GM12878 (cell line): ENCODE data around the gene ZNF165. TPM values are rescaled to one million over a fixed set of nuclear protein-coding genes. Genes with fewer than 3 reads are reported as not detected.

Experiments used
- ASH2L ChIP-seq: fragments of 300-600, 200-600 bp; sonication (generic); IDR thresholded peaks from 2 replicates; pipeline ENCODE4 v1.6.1; 2017; ENCODE audit warnings: low read depth, mild to moderate bottlenecking, borderline replicate concordance
- BHLHE40 ChIP-seq, 2 experiments: fragments of 450-650 bp in 1 of 2; IDR thresholded peaks; 2 replicates each; pipeline ENCODE4 v1.6.1; 2011 to 2017; ENCODE audit warnings: low read depth in 2 of 2, borderline replicate concordance in 1 of 2, improper control_type of control experiment in 1 of 2, low read length in 1 of 2, mild to moderate bottlenecking in 1 of 2
- CHD2 ChIP-seq: IDR thresholded peaks from 2 replicates; pipeline ENCODE4 v1.6.1; 2011; ENCODE audit warnings: low read depth, low read length, improper control_type of control experiment, borderline replicate concordance
- DPF2 ChIP-seq: fragments of 450-650 bp; IDR thresholded peaks from 2 replicates; pipeline ENCODE4 v1.6.1; 2017; ENCODE audit warnings: mild to moderate bottlenecking
- EED ChIP-seq: sonication (generic); IDR thresholded peaks from 2 replicates; pipeline ENCODE4 v1.6.1; 2016; ENCODE audit warnings: antibody characterized with exemption, low read depth
- ESRRA ChIP-seq: IDR thresholded peaks from 2 replicates; pipeline ENCODE4 v1.6.1; 2012; ENCODE audit warnings: mild to moderate bottlenecking, low read length, improper control_type of control experiment
- HCFC1 ChIP-seq: fragments of 150-350 bp; IDR thresholded peaks from 2 replicates; pipeline ENCODE4 v1.6.1; 2014; ENCODE audit warnings: low read length
- HDAC2 ChIP-seq: fragments of 200-600 bp; sonication (generic); IDR thresholded peaks from 2 replicates; pipeline ENCODE4 v1.6.1; 2017
- JUNB ChIP-seq: IDR thresholded peaks from 2 replicates; pipeline ENCODE4 v1.6.1; 2016; ENCODE audit warnings: antibody characterized with exemption, mild to moderate bottlenecking
- MEF2B ChIP-seq: fragments of 450-650 bp; IDR thresholded peaks from 2 replicates; pipeline ENCODE4 v1.6.1; 2018; ENCODE audit warnings: mild to moderate bottlenecking, moderate library complexity; ENCODE audit not compliant: partially characterized antibody, poor library complexity, severe bottlenecking
- MYB ChIP-seq: fragments of 150-350 bp; IDR thresholded peaks from 2 replicates; pipeline ENCODE4 v1.6.1; 2014; ENCODE audit warnings: mild to moderate bottlenecking, low read depth, low read length, borderline replicate concordance
- MYC ChIP-seq: IDR thresholded peaks from 2 replicates; pipeline ENCODE4 v1.6.1; 2011; ENCODE audit warnings: mild to moderate bottlenecking, low read length, moderate library complexity, inconsistent platforms; ENCODE audit not compliant: insufficient read depth, insufficient replicate concordance, insufficient read length, severe bottlenecking
- NFYA ChIP-seq: IDR thresholded peaks from 2 replicates; pipeline ENCODE4 v1.6.1; 2011; ENCODE audit warnings: low read depth, mild to moderate bottlenecking, low read length, improper control_type of control experiment, borderline replicate concordance
- NR2F1 ChIP-seq: fragments of 450-650 bp; conservative IDR thresholded peaks from 2 replicates; pipeline ENCODE4 v1.6.1; 2017; ENCODE audit warnings: mild to moderate bottlenecking
- RBBP5 ChIP-seq: fragments of 200-600 bp; sonication (generic); conservative IDR thresholded peaks from 2 replicates; pipeline ENCODE4 v1.6.1; 2016
- SIX5 ChIP-seq: IDR thresholded peaks from 2 replicates; pipeline ENCODE4 v1.6.1; 2011; ENCODE audit warnings: mild to moderate bottlenecking, low read depth, low read length, moderate library complexity; ENCODE audit not compliant: severe bottlenecking
- SRF ChIP-seq, 2 experiments: IDR thresholded peaks; 2 replicates each; pipeline ENCODE4 v1.6.1; 2011; ENCODE audit warnings: low read depth in 2 of 2, low read length in 2 of 2, mild to moderate bottlenecking in 1 of 2, moderate library complexity in 1 of 2
- STAT1 ChIP-seq: fragments of 450-650 bp; conservative IDR thresholded peaks from 2 replicates; pipeline ENCODE4 v1.6.1; 2014; ENCODE audit warnings: antibody characterized with exemption, mild to moderate bottlenecking
- TBL1XR1 ChIP-seq: IDR thresholded peaks from 2 replicates; pipeline ENCODE4 v1.6.1; 2012; ENCODE audit warnings: low read depth, low read length, improper control_type of control experiment
- ZSCAN29 ChIP-seq: fragments of 450-650 bp; IDR thresholded peaks from 2 replicates; pipeline ENCODE4 v1.6.1; 2017; ENCODE audit warnings: mild to moderate bottlenecking, moderate library complexity
- polyA plus RNA-seq, 11 experiments: library from polyadenylated mRNA; depleted of rRNA in 4 of 11; unstranded in 6 of 11; stranded (reverse) in 5 of 11; fragments of >200 nt; fragmentation: Nextera tagmentation in 4 of 11; fragmentation: Illumina TruSeq in 1 of 11; extraction: Ambion mirVana in 4 of 11; extraction: Trizol in 1 of 11; gene quantifications; 1 replicate in 1 of 11; 2 replicates in 10 of 11; pipeline versions ENCODE4 v1.2.1 to v1.2.3, GENCODE V29; 2011 to 2016; ENCODE audit warnings: inconsistent platforms in 2 of 11, missing spikeins in 2 of 11, low read depth in 1 of 11
- total RNA-seq, 4 experiments: library from RNA; depleted of rRNA in 3 of 4; stranded (reverse); fragments of >200 nt in 3 of 4; fragmentation: Illumina TruSeq in 1 of 4; extraction: Trizol in 1 of 4; gene quantifications; 2 replicates each; pipeline versions ENCODE4 v1.2.1 to v1.2.3, GENCODE V29; 2013 to 2021
- TF ChIP-seq, protein P1 (sequence below): fragments of 450-650 bp; IDR thresholded peaks from 2 replicates; pipeline ENCODE4 v1.6.1; 2017; ENCODE audit warnings: antibody characterized with exemption, mild to moderate bottlenecking, moderate library complexity
- TF ChIP-seq, protein P2 (sequence below): fragments of 450-650 bp; IDR thresholded peaks from 2 replicates; pipeline ENCODE4 v1.6.1; 2017; ENCODE audit warnings: mild to moderate bottlenecking, moderate library complexity
- TF ChIP-seq, protein P3 (sequence below): fragments of 450-650 bp; IDR thresholded peaks from 2 replicates; pipeline ENCODE4 v1.6.1; 2018; ENCODE audit warnings: borderline replicate concordance, mild to moderate bottlenecking; ENCODE audit not compliant: partially characterized antibody

The ZNF165 gene
- total and polyA plus RNA-seq, 10 of the 15 experiments (the other 5 are each of a cell fraction or from before 2014, with no cell fraction given): 1.1 to 5.0 (median 2.9) TPM

DNA sequence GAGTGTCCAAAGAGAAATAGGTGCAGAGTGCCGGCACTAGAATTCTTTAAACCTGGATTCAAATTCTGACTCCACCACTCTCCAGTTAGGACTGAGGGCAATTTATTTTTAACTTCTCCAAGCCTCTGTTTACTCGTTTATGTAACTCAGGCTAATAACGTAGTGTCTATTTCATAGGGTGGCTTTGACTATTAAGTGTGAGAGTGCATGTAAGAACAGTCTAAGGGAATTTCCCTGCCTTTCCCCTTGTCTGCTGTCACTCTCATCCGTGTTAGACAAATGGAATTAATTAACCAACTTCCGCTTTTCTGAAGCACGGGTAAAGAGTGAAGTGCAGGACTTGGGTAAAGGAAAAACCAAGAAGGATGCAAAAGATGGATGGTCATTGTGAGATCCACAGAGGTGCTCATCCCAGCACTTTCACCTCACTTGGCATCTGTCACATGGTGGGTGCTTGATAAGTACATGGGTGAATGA, 57.2 kb downstream of the ZNF165 start (continued):
- TF ChIP-seq, protein P1, sequence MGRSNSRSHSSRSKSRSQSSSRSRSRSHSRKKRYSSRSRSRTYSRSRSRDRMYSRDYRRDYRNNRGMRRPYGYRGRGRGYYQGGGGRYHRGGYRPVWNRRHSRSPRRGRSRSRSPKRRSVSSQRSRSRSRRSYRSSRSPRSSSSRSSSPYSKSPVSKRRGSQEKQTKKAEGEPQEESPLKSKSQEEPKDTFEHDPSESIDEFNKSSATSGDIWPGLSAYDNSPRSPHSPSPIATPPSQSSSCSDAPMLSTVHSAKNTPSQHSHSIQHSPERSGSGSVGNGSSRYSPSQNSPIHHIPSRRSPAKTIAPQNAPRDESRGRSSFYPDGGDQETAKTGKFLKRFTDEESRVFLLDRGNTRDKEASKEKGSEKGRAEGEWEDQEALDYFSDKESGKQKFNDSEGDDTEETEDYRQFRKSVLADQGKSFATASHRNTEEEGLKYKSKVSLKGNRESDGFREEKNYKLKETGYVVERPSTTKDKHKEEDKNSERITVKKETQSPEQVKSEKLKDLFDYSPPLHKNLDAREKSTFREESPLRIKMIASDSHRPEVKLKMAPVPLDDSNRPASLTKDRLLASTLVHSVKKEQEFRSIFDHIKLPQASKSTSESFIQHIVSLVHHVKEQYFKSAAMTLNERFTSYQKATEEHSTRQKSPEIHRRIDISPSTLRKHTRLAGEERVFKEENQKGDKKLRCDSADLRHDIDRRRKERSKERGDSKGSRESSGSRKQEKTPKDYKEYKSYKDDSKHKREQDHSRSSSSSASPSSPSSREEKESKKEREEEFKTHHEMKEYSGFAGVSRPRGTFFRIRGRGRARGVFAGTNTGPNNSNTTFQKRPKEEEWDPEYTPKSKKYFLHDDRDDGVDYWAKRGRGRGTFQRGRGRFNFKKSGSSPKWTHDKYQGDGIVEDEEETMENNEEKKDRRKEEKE: no peak
- TF ChIP-seq EED: peak; percentile 37; the same call in 1 of the 2 replicates
- TF ChIP-seq JUNB: no peak
- TF ChIP-seq HDAC2: no peak
- TF ChIP-seq ESRRA: no peak
- peak in 1 of 2 experiments; percentile 62; a peak in 1 of 4 replicates for TF ChIP-seq BHLHE40 (IDR thresholded peaks at IDR 0.05; ENCODE audit: borderline replicate concordance in 1 of 2, low read depth in 2 of 2, low read length in 1 of 2)
- TF ChIP-seq MYC: no peak
- no peak for TF ChIP-seq RBBP5
- no peak; the same call in 1 of the 2 replicates for TF ChIP-seq TBL1XR1
- no peak for TF ChIP-seq STAT1
- peak; percentile 64 for TF ChIP-seq DPF2
- no peak for TF ChIP-seq SIX5
- no peak for TF ChIP-seq HCFC1
- TF ChIP-seq ASH2L: no peak
- TF ChIP-seq, protein P2, sequence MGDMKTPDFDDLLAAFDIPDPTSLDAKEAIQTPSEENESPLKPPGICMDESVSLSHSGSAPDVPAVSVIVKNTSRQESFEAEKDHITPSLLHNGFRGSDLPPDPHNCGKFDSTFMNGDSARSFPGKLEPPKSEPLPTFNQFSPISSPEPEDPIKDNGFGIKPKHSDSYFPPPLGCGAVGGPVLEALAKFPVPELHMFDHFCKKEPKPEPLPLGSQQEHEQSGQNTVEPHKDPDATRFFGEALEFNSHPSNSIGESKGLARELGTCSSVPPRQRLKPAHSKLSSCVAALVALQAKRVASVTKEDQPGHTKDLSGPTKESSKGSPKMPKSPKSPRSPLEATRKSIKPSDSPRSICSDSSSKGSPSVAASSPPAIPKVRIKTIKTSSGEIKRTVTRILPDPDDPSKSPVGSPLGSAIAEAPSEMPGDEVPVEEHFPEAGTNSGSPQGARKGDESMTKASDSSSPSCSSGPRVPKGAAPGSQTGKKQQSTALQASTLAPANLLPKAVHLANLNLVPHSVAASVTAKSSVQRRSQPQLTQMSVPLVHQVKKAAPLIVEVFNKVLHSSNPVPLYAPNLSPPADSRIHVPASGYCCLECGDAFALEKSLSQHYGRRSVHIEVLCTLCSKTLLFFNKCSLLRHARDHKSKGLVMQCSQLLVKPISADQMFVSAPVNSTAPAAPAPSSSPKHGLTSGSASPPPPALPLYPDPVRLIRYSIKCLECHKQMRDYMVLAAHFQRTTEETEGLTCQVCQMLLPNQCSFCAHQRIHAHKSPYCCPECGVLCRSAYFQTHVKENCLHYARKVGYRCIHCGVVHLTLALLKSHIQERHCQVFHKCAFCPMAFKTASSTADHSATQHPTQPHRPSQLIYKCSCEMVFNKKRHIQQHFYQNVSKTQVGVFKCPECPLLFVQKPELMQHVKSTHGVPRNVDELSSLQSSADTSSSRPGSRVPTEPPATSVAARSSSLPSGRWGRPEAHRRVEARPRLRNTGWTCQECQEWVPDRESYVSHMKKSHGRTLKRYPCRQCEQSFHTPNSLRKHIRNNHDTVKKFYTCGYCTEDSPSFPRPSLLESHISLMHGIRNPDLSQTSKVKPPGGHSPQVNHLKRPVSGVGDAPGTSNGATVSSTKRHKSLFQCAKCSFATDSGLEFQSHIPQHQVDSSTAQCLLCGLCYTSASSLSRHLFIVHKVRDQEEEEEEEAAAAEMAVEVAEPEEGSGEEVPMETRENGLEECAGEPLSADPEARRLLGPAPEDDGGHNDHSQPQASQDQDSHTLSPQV: no peak
- no peak for TF ChIP-seq MYB
- no peak for TF ChIP-seq CHD2
- no peak for TF ChIP-seq SRF (IDR thresholded peaks at IDR 0.05; ENCODE audit: low read depth in 2 of 2, low read length in 2 of 2)
- TF ChIP-seq NFYA: no peak
- no peak for TF ChIP-seq ZSCAN29
- TF ChIP-seq, protein P3, sequence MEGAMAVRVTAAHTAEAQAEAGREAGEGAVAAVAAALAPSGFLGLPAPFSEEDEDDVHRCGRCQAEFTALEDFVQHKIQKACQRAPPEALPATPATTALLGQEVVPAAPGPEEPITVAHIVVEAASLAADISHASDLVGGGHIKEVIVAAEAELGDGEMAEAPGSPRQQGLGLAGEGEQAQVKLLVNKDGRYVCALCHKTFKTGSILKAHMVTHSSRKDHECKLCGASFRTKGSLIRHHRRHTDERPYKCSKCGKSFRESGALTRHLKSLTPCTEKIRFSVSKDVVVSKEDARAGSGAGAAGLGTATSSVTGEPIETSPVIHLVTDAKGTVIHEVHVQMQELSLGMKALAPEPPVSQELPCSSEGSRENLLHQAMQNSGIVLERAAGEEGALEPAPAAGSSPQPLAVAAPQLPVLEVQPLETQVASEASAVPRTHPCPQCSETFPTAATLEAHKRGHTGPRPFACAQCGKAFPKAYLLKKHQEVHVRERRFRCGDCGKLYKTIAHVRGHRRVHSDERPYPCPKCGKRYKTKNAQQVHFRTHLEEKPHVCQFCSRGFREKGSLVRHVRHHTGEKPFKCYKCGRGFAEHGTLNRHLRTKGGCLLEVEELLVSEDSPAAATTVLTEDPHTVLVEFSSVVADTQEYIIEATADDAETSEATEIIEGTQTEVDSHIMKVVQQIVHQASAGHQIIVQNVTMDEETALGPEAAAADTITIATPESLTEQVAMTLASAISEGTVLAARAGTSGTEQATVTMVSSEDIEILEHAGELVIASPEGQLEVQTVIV: no peak
- TF ChIP-seq MEF2B: no peak
- no peak for TF ChIP-seq NR2F1
